ENCODE data around the gene NR2F1-AS1. TPM values are rescaled to one million over a fixed set of nuclear protein-coding genes. Genes with fewer than 3 reads are reported as not detected.

Gene NR2F1-AS1
- total and polyA plus RNA-seq, 2 of the 4 experiments (the other 2 are of a cell fraction), result 12.5 to 12.8 TPM

- ChIA-PET CTCF (no interaction called here), POLR2A (ENCODE audit: unreplicated experiment) (no interaction called here)
- WGBS, 2 experiments (ENCODE audit: extremely low coverage in 2 of 2, insufficient read length in 1 of 2), result no CpG with 5 or more reads among the region's 1 CpG
These were observed 176.8 kb downstream of the NR2F1-AS1 start for GRCh38 chr5:93404246-93404645.

More at GRCh38 chr5:93404246-93404645, 176.8 kb downstream of the NR2F1-AS1 start:
- Histone ChIP-seq H3K9me3 (ENCODE audit: control insufficient read depth, insufficient read depth, low read length) (peaks cover 3% of the 10 kb centered on the region; the same call in 1 of the 2 replicates), H3K4ac (ENCODE audit: low read depth, low read length) (no peak overlapping the region), H3K27ac (ENCODE audit: insufficient read depth, low read length) (no peak overlapping the region), H3K9me1 (ENCODE audit: insufficient read depth, low read length) (no peaks in the 10 kb centered on the region), H2AK9ac (replicated peaks; ENCODE audit: low read depth, low read length, poor library complexity) (no peak overlapping the region), H4K91ac (ENCODE audit: insufficient read depth, low read depth, low read length) (no peak overlapping the region), H3K79me1 (ENCODE audit: low read depth in 1 of 2, low read length in 2 of 2) (no peaks in the 10 kb centered on the region), H2AFZ (replicated peaks; ENCODE audit: low read length, poor library complexity) (no peak overlapping the region), H3K4me2 (ENCODE audit: low read depth, low read length) (no peak overlapping the region), H2BK15ac (ENCODE audit: low read depth, low read length) (no peak overlapping the region), H2AK5ac (ENCODE audit: low read depth, low read length) (no peak overlapping the region), H3K4me3 (ENCODE audit: insufficient read depth, low read depth, low read length) (no peak overlapping the region), H3K56ac (ENCODE audit: extremely low read depth, insufficient read depth, low read length) (no peak overlapping the region), H2BK5ac (ENCODE audit: low read depth, low read length, poor library complexity, severe bottlenecking) (no peak overlapping the region), H3K14ac (replicated peaks; ENCODE audit: low read depth, low read length) (no peak overlapping the region), H3K9ac (ENCODE audit: low read depth, low read length) (no peak overlapping the region), H4K20me1 (ENCODE audit: insufficient read depth, low read length) (no peaks in the 10 kb centered on the region), H2BK20ac (ENCODE audit: low read depth, low read length) (no peak overlapping the region), H4K5ac (ENCODE audit: low read depth, low read length) (no peak overlapping the region), H3K36me3 (ENCODE audit: control insufficient read depth, insufficient read depth, low read length) (no peaks in the 10 kb centered on the region), H3K18ac (ENCODE audit: low read depth, low read length) (no peak overlapping the region), H2BK120ac (ENCODE audit: low read depth, low read length) (no peak overlapping the region), H3K23ac (ENCODE audit: low read depth, low read length) (no peak overlapping the region), H4K8ac (ENCODE audit: low read depth in 2 of 2, low read length in 2 of 2) (no peak overlapping the region), H3K27me3 (ENCODE audit: control insufficient read depth, insufficient read depth, low read length) (no peaks in the 10 kb centered on the region), H3K4me1 (ENCODE audit: control insufficient read depth, insufficient read depth, low read length) (peaks cover 2% of the 10 kb centered on the region)
- no TSS peak for BruUV-seq (replicated peaks)
- intact Hi-C loops (cut with micrococcal nuclease), result loop anchor here (2.0 to 10.0 kb wide), 2 partner anchors 25 to 269 kb away; no protein-coding TSS in a partner anchor
- TF ChIP-seq USF2 (IDR thresholded peaks at IDR 0.05; ENCODE audit: low read depth, low read length) (no peak), RAD21 (IDR thresholded peaks at IDR 0.05; ENCODE audit: low read length) (no peak), CTCF (conservative IDR thresholded peaks at IDR 0.05; ENCODE audit: low read depth, low read length) (no peak), CEBPB (IDR thresholded peaks at IDR 0.05; ENCODE audit: low read depth, low read length) (no peak), MXI1 (IDR thresholded peaks at IDR 0.05; ENCODE audit: borderline replicate concordance, low read depth, low read length) (no peak), CHD1 (IDR thresholded peaks at IDR 0.05; ENCODE audit: low read depth, low read length) (no peak), MAZ (IDR thresholded peaks at IDR 0.05; ENCODE audit: borderline replicate concordance, low read depth, low read length) (no peak), MAFK (IDR thresholded peaks at IDR 0.05; ENCODE audit: low read depth, low read length) (no peak), FOS (IDR thresholded peaks at IDR 0.05; ENCODE audit: low read depth, low read length) (no peak), RCOR1 (IDR thresholded peaks at IDR 0.05; ENCODE audit: insufficient replicate concordance, low read length) (no peak), POLR2A (IDR thresholded peaks at IDR 0.05; ENCODE audit: low read depth, low read length) (no peak), SMC3 (IDR thresholded peaks at IDR 0.05; ENCODE audit: low read depth, low read length) (no peak), RFX5 (IDR thresholded peaks at IDR 0.05; ENCODE audit: low read depth, low read length) (no peak), NFE2L2 (IDR thresholded peaks at IDR 0.05; ENCODE audit: low read depth, low read length) (no peak)
- ATAC-seq (ENCODE audit: low read depth), result no peak
- in situ Hi-C loops (cut with MboI; ENCODE audit: low sequenced_read_pairs), result no loop called here
- dilution Hi-C loops (cut with HindIII; ENCODE audit: low sequenced_read_pairs, unreplicated experiment), result no loop called here
- no peak for DNase-seq

All from IMR-90 (cell line).